ENCODE data around the gene NME7.
"Not testable (repeated sequence)": the region's sequence is repeated elsewhere in the genome, so short reads cannot be mapped to it uniquely, and the experiment has no call there.

Gene NME7

DNA sequence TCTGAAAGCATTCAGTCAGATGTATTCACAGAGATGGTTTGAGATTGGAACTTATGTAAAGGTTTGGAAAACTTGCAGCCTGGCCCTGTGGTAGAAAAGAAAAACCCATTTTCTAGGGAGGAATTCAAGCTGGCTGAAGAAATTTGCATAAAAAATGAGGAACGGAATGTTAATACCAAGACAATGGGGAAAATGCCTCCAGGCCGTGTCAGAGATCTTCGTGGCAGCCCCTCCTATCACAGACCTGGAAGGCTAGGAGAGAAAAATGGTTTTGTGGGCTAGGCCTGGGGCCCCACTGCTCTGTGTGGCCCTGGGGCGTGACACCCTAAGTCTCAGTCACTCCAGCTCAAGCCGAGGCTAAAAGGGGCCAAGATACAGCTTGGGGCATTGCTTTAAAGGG is 26.7 kb downstream of the NME7 start:
- no peak for DNase-seq

DNA sequence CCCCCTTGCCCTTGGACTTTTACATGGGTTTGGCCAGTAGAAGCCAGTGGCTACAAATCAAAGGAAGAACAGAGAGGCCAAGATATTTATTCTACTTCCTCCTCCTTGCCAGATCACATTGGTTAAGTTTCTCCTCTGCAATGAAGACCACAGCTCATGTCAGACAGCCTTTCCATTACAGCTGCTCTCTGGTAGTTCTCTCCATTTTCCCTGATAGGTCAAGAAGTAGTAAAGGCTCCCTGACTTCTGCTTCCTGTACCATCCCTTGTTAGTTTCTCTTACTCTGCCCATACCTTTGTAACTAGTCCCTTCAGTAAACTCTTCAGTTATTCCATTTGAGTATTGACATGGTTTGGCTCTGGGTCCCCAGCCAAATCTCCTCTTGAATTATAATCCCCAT is 27.8 kb downstream of the NME7 start:
- DNase-seq = no peak

DNA sequence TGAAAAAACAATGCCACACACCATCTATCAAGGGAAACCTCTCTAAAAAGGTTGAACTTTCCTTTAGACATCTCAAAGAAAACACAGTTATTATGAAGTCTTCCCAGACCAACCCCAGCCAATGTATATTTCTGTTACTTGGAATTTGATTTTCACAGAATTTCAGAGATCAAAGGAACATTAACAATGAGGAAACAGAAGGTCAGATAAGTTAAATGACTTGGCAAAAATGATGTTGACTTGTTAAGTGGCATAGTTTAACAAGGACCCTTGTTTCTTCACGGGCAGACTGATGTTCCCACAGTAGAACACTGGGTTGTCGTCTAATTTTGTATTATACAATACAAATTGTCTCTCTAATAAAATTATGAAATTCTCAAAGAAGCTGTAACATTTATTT is 29.0 kb downstream of the NME7 start:
- peak; percentile 93 for DNase-seq

DNA sequence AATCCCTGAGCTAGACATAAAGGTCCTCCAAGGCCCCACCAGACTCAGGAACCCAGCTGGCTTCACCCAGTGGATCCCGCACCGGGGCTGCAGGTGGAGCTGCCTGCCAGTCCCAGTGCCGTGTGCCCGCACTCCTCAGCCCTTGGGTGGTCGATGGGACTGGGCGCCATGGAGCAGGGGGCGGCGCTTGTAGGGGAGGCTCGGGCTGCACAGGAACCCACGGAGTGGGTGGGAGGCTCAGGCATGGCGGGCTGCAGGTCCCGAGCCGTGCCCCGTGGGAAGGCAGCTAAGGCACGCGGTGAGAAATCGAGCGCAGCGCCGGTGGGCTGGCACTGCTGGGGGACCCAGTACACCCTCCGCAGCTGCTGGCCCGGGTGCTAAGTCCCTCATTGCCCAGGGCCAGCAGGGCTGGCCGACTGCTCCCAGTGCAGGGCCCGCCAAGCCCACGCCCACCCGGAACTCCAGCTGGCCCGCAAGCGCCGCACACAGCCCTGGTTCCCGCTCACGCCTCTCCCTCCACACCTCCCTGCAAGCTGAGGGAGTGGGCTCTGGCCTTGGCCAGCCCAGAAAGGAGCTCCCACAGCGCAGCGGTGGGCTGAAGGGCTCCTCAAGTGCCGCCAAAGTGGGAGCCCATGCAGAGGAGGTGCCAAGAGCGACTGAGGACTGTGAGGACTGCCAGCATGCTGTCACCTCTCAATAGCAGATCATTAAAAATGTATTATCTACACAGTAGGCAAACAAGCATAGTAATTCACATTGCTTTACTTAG is 30.5 kb downstream of the NME7 start:
- DNase-seq = not testable (repeated sequence)

DNA sequence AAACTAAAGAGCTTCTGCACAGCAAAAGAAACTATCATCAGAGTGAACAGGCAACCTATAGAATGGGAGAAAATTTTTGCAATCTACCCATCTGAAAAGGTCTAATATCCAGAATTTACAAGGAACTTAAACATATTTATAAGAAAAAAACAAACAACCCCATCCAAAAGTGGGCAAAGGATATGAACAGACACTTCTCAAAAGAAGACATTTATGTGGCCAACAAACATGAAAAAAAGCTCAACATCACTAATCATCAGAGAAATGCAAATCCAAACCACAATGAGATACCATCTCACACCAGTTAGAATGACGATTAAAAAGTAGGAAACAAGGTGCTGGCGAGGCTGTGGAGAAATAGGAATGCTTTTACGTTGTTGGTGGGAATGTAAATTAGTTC is 32.9 kb downstream of the NME7 start:
- DNase-seq = not testable (repeated sequence)

DNA sequence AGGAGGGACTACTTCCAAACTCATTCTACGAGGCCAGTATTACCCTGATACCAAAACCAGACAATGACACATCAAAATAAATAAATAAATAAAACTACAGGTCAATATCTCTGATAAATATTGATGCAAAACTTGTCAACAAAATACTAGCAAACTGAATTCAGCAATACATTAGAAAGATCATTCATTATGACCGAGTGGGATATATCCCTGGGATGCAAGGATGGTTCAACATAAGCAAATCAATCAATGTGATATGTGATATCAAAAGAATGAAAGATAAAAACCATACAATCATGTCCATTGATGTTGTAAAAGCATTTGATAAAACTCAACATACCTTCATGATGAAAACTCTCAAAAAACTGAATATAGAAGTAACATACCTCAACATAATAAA is 36.7 kb downstream of the NME7 start:
- DNase-seq = no peak

DNA sequence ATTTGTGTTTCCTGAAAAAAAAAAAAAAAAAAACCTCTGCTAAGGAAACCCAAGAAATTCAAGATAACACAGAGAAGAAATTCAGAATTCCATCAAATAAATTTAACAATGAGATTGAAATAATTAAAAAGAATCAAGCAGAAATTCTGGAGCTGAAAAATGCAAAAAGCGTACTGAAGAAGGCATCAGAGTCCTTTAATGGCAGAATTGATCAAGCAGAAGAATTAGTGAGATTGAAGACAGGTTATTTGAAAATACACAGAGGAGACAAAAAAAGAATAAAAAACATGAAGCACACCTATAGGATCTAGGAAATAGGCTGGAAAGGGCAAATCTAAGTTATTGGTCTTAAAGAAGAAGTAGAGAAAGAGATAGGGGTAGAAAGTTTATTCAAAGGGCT is 38.2 kb downstream of the NME7 start:
- no peak for DNase-seq

DNA sequence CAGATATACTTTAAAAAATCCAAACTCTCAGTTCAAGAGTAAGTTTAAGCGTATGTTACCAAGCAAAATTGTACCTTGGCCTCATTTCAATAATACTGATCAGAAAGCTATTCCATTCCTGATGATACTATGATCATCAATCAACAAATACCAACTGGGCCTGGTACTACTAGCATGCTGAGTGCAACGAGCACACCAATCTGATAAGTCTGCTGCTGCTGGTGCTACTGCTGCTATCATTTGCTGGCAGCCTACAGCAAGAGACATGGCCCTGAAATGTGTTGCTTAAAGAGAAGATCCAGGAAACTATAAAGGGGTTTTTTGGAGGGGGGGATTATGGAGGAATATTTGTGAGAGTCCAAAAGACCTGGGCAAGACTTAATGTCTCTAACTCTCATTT is 39.7 kb downstream of the NME7 start:
- peak; percentile 83 for DNase-seq

DNA sequence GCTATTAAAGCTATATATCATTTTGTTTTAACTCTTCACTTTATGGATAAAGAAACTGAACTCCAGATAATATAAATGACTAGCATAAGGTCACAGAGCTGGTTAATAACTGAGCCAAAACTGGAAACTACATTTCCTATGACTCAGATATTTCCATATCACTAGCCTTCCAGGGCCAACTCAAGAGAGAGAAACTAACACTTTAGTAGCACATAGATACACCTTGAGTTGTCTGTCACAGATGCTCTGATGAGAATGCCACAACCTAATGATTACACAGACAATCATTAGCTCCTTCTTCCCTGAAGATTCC is 40.7 kb downstream of the NME7 start:
- DNase-seq = peak; percentile 78

DNA sequence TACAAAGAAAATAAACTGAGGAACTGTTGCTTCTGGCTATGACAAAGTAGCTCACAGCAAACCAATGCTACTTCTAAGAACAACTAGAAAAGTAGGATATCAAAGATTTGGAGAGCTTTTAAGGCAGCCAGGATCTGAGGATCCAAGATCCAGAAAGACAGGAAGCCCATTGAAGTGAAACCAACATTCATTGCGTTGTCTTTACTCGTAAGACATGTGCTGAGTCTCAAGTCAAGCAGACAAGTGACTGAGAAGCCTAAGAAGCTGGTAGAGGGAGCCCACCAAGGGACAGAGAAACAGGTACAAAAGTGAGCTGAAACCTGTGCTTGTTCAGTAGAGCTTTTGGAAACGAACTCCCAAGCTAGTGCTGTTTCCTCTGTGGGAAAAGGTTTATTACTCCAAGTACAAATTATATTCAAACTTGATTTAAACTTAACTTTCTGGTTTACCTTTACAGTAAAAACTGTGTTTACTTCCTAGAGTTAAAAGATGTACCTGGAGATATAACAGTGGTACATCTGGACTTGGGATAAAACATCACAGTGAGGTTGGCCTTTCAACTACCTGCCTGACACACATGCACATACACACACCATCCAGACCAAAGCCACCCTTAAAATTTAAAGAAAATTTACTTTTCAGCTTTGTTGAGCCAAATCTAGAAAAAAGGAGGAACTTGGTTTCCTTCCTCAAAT is 41.2 kb downstream of the NME7 start:
- peak; percentile 61 for DNase-seq

DNA sequence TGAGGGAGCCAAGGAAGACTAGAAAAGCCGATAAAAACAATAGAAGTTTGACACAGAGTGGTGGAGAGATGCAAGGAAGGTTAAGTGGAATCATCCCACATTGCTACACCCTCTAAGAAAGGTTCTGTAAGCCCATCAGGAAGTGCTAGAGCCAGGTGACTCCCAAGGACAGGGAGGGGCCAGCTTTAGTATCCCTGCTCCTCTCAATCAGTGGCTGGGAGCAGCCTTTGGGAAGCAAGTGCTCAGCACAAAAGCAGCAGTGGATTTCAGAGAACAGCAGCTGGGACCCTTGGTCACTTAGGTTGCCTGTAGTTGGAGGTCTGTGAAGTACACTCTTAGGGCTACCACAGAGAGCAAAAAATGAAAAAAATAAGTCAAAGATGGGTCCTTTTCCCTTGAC is 42.5 kb downstream of the NME7 start:
- no peak for DNase-seq

DNA sequence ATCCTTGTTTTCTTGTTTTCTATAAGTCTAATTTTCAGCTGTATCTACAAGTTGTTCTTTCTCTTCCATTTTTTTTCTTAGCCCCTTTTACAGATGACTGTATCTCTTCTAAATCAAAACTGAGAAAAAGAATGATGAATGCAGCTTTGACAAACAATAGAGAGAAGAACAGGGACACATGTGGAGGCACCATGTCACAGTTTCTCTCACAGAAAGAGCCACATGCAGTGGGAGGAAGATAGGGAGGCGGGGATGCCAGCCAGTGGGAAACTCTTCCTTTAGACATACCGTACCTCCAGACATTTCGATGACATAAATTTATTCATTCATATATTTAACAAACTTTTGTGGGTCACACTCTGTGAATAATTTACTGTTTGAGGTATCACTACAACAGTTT is 45.5 kb downstream of the NME7 start:
- DNase-seq = no peak

DNA sequence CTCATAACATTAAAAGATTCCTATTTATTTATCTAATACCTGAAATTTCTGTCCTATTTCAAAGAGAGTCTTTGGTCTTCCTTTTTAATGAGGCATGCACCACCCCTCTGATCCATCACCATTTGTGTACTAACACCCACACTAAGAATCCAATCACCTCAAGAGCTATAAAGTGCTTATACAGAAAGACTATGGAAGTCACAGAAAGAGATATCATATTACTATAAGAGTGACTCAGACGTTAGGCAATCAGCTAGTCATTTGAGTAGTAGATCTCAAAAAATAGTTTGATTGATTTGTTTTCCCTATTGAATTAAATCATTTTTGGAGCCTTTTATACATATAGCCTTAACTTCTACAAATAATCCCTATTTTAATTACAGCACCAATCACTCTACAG is 46.1 kb downstream of the NME7 start:
- DNase-seq = no peak

DNA sequence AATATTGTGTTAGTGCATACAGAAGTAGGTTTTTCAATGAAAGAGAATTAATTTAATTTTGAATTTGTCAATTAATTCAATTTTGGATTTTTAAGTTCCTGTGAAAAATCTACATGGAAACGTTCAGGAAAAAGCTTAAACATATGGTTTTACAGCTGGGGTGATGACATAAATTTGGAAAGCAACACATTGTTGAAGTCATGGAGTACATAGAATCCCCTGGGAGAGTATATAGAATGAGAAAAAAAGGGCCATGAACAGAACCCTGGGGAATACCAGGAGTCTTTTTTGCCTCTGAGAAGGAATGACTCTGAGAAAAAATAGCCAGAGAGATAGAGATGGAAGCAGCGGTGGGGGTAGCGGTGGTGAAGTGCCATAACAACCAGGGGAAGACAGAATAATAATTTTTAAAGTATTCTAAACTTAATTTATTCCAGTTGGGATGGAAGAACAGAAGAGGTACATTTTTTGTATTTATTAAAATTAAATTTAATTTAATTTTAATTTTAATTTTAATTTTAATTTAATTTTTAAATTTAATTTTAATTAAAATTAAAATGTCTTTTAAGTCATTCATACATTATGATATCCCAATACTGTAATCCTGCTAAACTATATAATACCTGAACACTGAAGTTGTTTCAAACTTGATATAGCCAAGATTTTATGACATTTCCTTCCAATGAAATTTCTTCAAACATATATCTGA is 48.9 kb downstream of the NME7 start:
- no peak for DNase-seq

DNA sequence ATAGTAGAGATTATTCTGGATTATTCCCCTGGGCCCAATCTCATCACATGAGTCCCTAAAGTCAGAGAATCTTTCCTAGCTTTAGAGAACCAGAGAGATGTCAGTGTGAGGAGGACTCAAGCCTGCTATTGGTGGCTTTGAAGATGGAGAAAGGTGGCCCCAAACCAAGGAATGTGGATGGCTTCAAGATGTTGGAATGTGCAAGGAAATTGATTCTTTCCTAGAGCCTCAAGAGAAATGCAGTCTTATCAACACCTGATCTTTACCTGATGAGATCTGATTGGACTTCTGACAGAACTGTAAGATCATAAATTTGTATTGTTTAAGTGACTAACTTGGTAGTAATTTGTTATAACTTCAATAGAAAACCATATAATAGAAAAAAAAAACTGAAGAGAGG is 51.0 kb downstream of the NME7 start:
- DNase-seq = no peak

DNA sequence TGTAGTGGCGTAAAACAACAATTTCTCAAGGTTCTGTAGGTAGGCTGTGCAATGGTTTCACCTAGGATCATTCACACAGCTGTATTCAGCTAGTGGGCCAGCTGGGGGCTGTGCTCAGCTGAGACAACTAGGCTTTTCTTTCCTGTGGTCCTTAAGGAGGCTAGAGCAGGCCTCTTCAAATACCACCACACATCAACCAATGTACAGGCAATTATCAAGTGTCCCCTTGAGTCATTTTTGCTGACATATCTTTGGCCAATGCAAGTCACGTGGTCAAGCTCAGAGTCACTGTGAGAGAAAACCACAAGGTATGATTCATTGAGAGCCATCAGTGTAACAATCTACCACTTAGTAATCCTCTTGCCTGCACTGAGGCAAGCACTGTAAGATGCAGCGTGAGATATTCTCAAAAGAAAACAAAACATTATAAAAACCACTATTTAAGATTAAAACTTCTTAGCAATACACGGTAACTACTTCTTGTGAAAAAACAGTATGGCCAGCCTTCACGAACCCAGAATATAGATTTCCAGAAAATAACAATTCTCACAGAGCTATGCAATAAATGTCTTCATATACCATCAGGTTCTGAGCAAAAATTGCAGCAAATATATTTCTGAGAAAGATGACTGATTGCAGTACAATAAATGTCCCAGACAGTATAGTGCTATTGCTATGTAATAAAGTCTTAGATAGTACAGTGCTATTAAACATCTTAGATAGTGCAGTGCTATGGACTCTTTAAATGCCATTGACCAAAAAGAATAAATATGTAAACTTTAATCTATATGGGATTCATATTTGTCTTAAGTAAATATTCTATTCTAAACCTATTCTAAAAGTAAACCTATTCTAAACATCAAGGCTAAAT is 55.3 kb downstream of the NME7 start:
- DNase-seq = peak; percentile 96

DNA sequence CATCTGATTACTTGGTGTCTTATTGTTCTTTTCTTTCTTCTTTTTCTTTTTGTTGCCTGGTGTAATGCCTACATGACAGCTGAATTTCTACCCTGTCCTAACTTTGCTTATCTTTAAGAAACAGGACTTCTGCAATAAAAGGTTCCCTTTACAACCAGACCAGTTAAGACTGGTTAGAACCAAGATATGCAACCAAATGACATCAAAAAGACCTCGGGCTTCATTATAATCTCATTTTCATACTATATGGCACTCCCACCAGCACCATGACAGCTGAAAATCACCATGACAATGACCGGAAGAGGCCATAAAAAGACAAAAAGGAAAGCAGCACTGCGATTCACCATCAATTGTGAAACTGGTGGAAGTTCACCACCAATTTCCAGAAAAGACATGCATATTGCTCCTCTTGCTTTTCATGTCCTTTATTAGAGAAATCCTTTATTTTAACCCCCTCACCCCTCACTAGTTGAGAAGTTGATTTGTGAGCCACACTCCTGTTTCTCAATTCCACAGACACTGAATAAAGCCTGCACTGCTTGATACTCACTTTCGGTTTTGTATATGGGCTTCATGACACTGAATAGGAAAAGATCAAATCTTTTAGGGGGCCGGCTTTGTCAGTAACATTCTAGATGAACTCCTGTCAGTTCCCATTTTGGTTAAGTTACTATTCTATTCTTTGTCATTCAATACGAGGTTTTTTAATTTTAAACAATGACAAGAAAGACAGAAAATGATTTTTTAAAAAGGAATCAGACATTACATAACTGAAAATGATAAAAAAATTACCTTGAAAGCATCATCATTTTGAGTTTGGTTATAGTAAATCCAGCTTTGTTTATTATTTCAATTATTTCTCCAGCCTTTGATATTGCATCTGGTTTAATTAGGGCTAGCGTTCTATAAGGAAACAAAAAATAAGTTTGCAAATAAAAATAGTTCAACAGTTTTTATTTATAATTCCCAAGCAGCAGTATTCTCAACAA is 58.1 kb downstream of the NME7 start:
- DNase-seq = peak; percentile 93

DNA sequence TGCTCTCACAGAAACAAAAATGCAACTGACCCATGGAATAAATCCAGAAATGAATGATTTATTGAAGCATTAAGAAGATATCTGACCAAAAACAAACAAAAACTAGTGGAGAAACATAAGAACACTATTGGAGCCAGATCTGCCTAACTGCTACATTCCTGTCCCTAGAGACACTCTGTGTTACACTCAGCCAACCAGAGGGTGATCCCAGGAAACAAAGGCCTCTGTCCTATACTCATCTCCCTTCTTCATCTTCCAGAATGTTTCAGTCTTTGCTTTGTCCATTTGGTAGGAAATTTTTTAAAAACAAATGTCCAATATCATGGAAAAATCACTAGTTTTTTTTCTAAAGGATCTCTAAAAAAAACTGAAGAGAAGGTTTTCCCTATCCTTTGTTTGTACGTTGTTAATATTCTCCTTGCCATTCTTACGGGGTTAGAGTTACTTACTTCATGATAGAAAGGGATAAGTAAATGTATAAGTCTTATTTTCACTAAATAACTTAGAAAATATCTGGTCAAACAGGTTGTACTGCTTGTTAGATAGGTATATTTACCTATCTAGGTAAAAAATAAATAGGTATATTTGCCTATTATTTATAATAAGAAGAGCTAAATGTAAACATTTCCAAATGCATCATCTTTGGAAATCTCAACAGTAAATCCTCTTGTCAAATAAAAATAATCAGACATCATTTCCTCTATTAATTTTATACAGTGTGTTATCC is 59.1 kb downstream of the NME7 start:
- no peak for DNase-seq

DNA sequence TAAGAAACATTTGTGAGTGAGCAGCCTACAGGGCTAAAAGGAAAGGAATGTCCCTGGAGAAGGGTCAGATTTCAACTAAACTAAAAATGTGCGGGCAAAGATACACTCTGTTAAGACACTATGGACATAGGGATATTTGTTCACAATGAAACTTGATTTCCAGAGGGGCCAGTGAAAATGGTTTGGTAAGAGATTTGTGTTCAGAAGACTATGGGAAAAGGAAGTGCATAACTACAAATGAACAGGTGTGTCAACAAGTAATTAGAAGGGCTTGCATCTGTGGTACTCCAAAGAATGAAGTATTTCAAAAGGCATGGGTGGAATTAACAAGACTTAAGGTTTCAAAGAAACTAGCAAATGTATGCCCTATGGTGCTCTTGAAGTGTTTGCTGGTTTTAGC is 60.4 kb downstream of the NME7 start:
- no peak for DNase-seq

DNA sequence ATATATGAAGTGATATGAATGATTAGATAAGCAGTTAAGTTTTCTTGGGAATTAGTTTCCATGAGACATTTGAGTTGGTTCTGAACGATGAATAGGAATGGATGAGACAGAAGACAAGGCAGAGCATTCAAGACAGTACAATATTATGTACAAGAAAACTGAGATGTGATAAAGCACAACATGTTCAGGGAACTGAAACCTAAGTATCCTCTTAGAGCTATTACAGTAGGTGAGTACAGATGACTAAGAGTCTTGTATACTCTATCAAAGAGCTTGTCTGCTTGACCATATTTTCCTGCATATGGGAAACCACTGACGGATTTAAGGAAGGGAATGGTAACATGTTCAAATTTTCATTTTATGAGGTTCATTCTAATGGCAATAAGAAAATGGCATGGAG is 61.6 kb downstream of the NME7 start:
- DNase-seq = no peak

DNA sequence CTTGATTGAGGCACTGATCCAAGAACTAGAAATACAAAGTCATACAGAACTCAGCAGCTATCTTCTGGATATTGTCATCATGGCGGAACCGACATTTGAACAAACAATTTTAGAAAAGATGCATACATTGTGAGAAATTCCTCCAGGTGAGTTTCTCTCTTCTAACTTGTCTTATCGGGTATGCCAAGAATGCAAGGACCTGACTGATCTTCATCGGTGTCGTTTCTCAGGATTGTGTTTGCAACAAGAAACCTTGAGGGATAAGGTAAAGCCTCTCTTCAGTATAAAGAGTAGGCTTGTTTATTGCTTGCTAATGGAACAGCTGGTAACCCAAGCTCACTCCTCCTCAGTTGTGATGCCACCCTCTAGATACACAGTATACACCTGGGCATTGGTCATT is 62.2 kb downstream of the NME7 start:
- DNase-seq = no peak

Data from hematopoietic multipotent progenitor cell treated with erythropoietin and hydrocortisone succinate and interleukin-3 and kit ligand, for 6 days (in vitro differentiated cells).